ENCODE data around the gene PHTF1. TPM values are rescaled to one million over a fixed set of nuclear protein-coding genes. Genes with fewer than 3 reads are reported as not detected.
A peak's percentile ranks its signal among the peaks of the same experiment; 100 is the strongest.

The PHTF1 gene
- total and polyA plus RNA-seq, 2 donors (not counting 1 experiment from before 2014, with no cell fraction given): 3.6 to 18.5 TPM

- H2AFZ ChIP-seq (ENCODE audit: insufficient read depth, low read depth, low read length, poor library complexity, severe bottlenecking): no peak overlapping the region
- DNase-seq (no peak), ATAC-seq (ENCODE audit: low read depth) (no peak)
- Mint-ChIP-seq H3K4me3 (no peak overlapping the region), H3K9me3 (ENCODE audit: insufficient read depth) (no peaks in the 10 kb centered on the region), H3K27me3 (no peaks in the 10 kb centered on the region), H3K27ac (no peak overlapping the region), H3K4me1 (no peaks in the 10 kb centered on the region)
- H3K27me3 ChIP-seq (replicated peaks in 1 of 4; ENCODE audit: control extremely low read depth in 1 of 4, control insufficient read depth in 3 of 4, insufficient read depth in 4 of 4, low read length in 3 of 4): no peaks in the 10 kb centered on the region
- H3K36me3 ChIP-seq (replicated peaks in 1 of 2; ENCODE audit: control extremely low read depth in 1 of 2, control insufficient read depth in 1 of 2, extremely low read depth in 1 of 2, insufficient read depth in 2 of 2, low read length in 1 of 2): no peaks in the 10 kb centered on the region
- no peak overlapping the region for H3K27ac ChIP-seq (ENCODE audit: low read length in 2 of 2)
- no peaks in the 10 kb centered on the region for H4K20me1 ChIP-seq (ENCODE audit: control insufficient read depth, insufficient read depth, low read length, poor library complexity, severe bottlenecking)
- H3K9me3 ChIP-seq (ENCODE audit: control extremely low read depth in 1 of 3, control insufficient read depth in 2 of 3, insufficient read depth in 1 of 3, low read length in 2 of 3): no peaks in the 10 kb centered on the region
- H3K4me2 ChIP-seq (replicated peaks; ENCODE audit: low read depth, low read length, poor library complexity, severe bottlenecking): no peak overlapping the region
- intact Hi-C loops (cut with micrococcal nuclease): no loop called here
- no peak overlapping the region for H3K4me3 ChIP-seq (ENCODE audit: control extremely low read depth in 1 of 5, extremely low read depth in 1 of 5, insufficient read depth in 1 of 5, low read depth in 2 of 5, low read length in 4 of 5)
- ChIA-PET CTCF (interaction anchor here (0.6 to 2.1 kb wide), 9 partner anchors 11 to 1079 kb away, joined by 3 to 11 read pairs (median 3); partner anchors contain the start of genes LRIG2 and PPM1J), POLR2A (no interaction called here)
- no peaks in the 10 kb centered on the region for H3K79me2 ChIP-seq (ENCODE audit: control insufficient read depth, insufficient read depth, low read length)
- no peak overlapping the region for H3K9ac ChIP-seq (ENCODE audit: low read length)
- no peaks in the 10 kb centered on the region for H3K4me1 ChIP-seq (ENCODE audit: control insufficient read depth in 2 of 2, insufficient read depth in 2 of 2, low read length in 2 of 2)
- TF ChIP-seq EZH2 (IDR thresholded peaks at IDR 0.05; ENCODE audit: borderline replicate concordance, insufficient read depth, low read depth, low read length, poor library complexity, severe bottlenecking): no peak
- TF ChIP-seq CTCF (IDR thresholded peaks at IDR 0.05): peak; percentile 28
Observed at GRCh38 chr1:113678159-113678469, 81.2 kb downstream of the PHTF1 start.

- Histone ChIP-seq H3K4me3 (ENCODE audit: control extremely low read depth in 1 of 5, extremely low read depth in 1 of 5, insufficient read depth in 1 of 5, low read depth in 2 of 5, low read length in 4 of 5) (no peak overlapping the region), H2AFZ (ENCODE audit: insufficient read depth, low read depth, low read length, poor library complexity, severe bottlenecking) (no peak overlapping the region), H3K27me3 (replicated peaks in 1 of 4; ENCODE audit: control extremely low read depth in 1 of 4, control insufficient read depth in 3 of 4, insufficient read depth in 4 of 4, low read length in 3 of 4) (no peaks in the 10 kb centered on the region), H3K27ac (ENCODE audit: low read length in 2 of 2) (no peak overlapping the region), H3K79me2 (ENCODE audit: control insufficient read depth, insufficient read depth, low read length) (no peaks in the 10 kb centered on the region), H3K9me3 (ENCODE audit: control extremely low read depth in 1 of 3, control insufficient read depth in 2 of 3, insufficient read depth in 1 of 3, low read length in 2 of 3) (no peaks in the 10 kb centered on the region), H3K4me1 (ENCODE audit: control insufficient read depth in 2 of 2, insufficient read depth in 2 of 2, low read length in 2 of 2) (no peaks in the 10 kb centered on the region), H3K9ac (ENCODE audit: low read length) (no peak overlapping the region), H3K4me2 (replicated peaks; ENCODE audit: low read depth, low read length, poor library complexity, severe bottlenecking) (no peak overlapping the region), H4K20me1 (ENCODE audit: control insufficient read depth, insufficient read depth, low read length, poor library complexity, severe bottlenecking) (no peaks in the 10 kb centered on the region), H3K36me3 (replicated peaks in 1 of 2; ENCODE audit: control extremely low read depth in 1 of 2, control insufficient read depth in 1 of 2, extremely low read depth in 1 of 2, insufficient read depth in 2 of 2, low read length in 1 of 2) (no peaks in the 10 kb centered on the region)
- TF ChIP-seq CTCF (IDR thresholded peaks at IDR 0.05): peak; percentile 73
- TF ChIP-seq EZH2 (IDR thresholded peaks at IDR 0.05; ENCODE audit: borderline replicate concordance, insufficient read depth, low read depth, low read length, poor library complexity, severe bottlenecking): no peak
- H3K4me3 Mint-ChIP-seq: no peak overlapping the region
- DNase-seq: peak; percentile 39
- WGBS (ENCODE audit: insufficient coverage): 97% methylated on average over 5 of the region's 7 CpGs
- ChIA-PET CTCF (interaction anchor here (0.6 to 2.2 kb wide), 13 partner anchors 10 to 1080 kb away, joined by 3 to 11 read pairs (median 3); partner anchors contain the start of genes LRIG2 and PPM1J), POLR2A (no interaction called here)
- H3K9me3 Mint-ChIP-seq (ENCODE audit: insufficient read depth): no peaks in the 10 kb centered on the region
- no peak for ATAC-seq (ENCODE audit: low read depth)
- H3K4me1 Mint-ChIP-seq: no peaks in the 10 kb centered on the region
- intact Hi-C loops (cut with micrococcal nuclease): no loop called here
- no peak overlapping the region for H3K27ac Mint-ChIP-seq
- H3K27me3 Mint-ChIP-seq: no peaks in the 10 kb centered on the region
Observed at GRCh38 chr1:113677250-113678158, 81.8 kb downstream of the PHTF1 start.
